CD4-positive, alpha-beta T cell treated with Interleukin-2 at 100 ng/mL for 4 hours (primary cell): ENCODE measurements around the gene LAMB3.

Experiments used
- DNase-seq: peaks from one replicate; pipeline ENCODE4 v3.0.0-alpha.2; 2020; ENCODE audit warnings: low spot score

Gene LAMB3

DNA sequence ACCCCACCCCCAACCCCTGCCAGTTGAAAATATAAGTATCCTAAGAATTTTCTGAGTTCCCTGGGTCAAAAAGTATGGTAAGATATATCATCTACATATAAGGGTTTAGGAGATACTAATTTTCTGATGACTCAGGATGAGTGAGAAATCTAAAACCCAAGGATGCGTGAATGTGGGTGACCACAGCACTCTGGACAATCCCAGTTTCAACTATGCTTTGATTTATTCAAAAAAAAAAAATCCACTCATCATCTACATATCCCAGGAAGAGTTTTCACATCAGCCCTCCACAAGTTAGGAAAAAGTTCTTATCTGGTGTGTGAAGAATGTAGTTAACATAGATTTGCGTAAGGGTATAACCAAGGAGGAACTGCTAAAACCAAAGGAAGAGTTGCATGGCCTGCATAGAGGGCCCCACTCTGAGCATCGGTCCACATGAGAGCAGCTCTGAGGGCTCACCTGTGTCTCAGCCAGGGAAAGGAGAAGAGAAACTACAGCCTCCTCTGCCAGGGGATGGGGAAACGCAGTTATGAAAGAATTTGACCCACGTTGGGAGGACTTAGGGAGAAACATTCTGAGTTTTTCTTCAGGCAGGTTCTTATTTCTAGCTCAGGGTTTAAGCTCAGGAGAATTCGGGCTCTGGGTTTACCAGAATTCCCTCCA lies 18.8 kb downstream of the LAMB3 start:
- DNase-seq = no peak

DNA sequence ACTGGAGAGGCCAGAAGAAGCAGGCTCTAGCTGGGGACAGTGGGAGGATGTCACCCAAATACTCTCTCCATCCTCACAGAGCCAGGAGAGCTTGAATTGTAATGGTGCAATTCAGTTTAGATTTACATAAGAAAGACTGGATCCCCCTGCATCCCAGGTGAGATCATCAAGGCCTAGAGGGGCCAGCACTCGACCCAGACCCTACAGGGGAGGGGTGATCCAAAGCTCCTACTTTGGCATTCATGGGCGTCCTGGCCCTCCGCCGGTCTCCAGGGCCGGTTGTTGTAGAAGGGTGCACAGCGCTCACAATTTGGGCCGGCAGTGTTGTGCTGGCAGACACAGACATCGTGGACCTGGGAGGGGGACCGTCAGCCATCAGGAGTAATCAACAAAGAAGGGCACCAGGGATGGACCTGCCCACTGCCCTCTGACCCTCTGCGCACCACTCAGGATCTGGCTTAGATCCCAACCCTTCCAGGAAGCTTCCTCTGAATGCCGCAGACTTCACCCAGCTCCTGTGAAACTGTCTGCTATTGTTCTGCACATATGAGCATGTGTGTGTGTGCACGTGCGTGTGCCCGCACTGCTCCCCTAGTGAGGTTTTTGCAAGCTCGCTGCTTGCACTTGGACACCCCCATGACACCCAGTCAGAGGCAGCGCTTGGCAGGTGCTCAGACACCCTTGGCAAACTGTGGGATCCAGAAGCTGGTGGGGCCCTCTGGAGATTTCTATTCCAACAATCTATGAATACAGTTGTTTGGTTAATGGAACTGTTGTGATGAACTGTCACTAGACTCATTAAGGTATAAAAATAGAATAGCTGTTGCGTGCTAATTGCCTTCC lies 21.6 kb downstream of the LAMB3 start:
- no peak for DNase-seq

- no peak for DNase-seq
Measured at GRCh38 chr1:209629621-209630382, 22.4 kb downstream of the LAMB3 start.

DNA sequence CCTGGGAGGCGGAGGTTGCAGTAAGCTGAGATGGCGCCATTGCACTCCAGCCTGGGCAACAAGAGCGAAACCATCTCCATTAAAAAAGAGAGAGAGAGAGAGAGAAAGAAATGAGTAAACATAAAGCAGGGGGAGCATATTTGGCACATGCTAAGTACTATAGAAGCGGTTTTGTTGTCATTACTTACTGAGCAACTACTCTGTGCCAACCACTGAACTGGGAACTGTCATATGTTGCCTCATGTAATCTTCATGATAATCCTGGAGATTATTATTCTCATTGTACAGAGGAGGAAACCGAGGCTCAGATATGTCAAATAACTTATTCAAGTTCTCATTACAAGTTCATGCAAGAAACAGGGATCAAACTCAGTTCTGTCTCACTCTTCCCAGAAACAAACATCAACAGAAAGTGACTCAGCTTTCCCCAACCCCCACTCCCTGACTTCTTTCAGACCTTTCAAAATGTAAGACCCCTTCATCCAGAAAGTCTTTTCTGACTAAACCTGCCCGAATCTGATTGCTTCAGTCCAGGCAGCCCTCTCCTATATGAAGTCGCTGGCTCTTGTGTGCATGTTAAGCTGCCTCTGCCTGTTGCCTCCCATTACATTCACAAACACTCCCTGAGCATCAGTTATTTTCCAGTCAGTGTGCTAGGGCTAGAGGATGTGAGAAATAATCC lies 23.5 kb downstream of the LAMB3 start:
- DNase-seq = no peak

GRCh38 chr1:209627732-209628196 lies 24.5 kb downstream of the LAMB3 start:
- peak; percentile 79 for DNase-seq

- DNase-seq = no peak
Measured at GRCh38 chr1:209627027-209627731, 25.0 kb downstream of the LAMB3 start.

- no peak for DNase-seq
Measured at GRCh38 chr1:209626346-209627026, 25.7 kb downstream of the LAMB3 start.

GRCh38 chr1:209625791-209626285 lies 26.4 kb downstream of the LAMB3 start:
- no peak for DNase-seq

DNA sequence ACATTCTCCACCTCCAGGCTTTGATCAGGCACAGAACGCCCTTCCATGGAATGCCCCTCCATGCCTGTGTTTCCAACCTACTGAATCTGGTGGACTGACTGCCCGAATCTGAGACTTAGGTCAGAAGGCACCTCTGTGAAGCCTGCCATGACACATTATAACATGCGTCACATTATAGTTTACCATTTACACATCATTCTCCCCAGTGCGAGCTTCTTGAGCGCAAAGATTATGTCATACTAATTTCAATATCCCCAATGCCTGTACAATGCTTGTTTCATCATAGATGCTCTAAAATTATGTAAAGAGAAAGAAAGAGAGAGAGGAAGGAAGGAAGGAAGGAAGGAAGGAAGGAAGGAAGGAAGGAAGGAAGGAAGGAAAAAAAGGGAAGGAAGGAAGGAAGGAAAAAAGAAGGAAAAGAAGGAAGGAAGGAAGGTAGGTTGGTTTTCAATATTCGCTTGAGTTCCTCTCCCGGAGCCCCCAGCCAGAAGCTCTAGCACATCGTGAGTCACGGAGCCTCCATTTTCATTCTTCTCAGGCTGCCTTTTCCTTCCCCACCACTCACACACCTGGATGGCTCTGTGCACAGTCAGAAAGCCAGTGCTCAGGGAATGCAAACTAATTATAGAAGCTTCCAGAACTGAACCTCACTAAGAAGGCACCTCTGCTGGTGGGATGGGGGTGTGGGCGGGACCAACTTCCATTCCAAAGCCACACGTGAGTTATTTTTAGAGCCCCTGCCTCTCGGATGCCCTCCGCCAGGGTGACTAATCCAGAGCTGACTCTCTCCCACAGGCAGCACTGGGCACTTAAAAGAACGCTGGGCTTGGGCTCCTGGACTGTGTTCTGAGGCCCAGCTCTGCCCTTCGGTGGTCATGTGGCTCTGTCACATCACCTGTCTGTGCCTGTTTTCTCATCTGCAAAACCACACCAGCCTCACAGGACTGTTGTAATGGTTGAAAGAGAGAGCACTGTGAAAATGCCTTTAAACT lies 27.4 kb downstream of the LAMB3 start:
- no peak for DNase-seq

- DNase-seq = no peak
Measured at GRCh38 chr1:209622841-209623829, 29.1 kb downstream of the LAMB3 start.

GRCh38 chr1:209621741-209622655 lies 30.2 kb downstream of the LAMB3 start:
- DNase-seq = no peak

- DNase-seq = no peak
Measured at GRCh38 chr1:209621286-209621685, 30.9 kb downstream of the LAMB3 start.

- no peak for DNase-seq
Measured at GRCh38 chr1:209620487-209620884, 31.7 kb downstream of the LAMB3 start.

DNA sequence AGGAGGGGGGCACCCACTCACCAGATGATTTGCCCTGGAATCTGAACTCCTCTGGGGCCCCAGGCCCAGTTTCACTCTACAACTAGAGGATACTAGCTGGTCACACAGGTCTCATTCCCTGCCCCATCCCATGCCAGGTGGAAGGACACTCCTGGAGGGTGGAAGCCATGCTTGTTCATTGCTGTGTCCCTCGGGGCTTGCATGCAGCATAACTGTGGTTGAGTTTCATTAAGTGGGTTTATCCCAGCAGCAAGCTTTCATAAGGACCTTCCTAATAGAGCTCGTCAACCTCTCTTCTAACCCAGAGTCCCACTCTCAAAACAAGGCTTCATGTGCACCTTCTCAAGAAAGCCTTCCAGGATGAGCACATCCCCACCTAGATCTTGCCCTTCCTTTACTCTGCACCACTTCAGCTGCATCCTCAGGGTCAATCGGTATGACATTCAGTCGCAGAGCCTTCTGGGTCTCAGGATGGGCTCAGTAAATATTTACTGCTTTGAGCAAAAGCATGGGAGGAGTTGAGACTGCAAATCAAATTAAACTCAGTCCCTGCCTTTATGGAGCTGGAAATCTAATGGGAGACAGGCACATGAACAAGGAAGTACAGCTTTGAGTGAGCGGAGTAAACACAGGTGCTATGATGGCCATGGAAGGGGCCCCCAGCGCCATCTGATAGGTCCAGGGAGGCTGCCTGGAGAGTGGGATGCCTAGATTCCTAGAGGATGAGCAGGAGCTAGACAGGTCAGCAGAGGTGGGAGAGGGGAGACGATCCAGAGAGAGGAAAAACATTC lies 32.3 kb downstream of the LAMB3 start:
- DNase-seq = no peak

DNA sequence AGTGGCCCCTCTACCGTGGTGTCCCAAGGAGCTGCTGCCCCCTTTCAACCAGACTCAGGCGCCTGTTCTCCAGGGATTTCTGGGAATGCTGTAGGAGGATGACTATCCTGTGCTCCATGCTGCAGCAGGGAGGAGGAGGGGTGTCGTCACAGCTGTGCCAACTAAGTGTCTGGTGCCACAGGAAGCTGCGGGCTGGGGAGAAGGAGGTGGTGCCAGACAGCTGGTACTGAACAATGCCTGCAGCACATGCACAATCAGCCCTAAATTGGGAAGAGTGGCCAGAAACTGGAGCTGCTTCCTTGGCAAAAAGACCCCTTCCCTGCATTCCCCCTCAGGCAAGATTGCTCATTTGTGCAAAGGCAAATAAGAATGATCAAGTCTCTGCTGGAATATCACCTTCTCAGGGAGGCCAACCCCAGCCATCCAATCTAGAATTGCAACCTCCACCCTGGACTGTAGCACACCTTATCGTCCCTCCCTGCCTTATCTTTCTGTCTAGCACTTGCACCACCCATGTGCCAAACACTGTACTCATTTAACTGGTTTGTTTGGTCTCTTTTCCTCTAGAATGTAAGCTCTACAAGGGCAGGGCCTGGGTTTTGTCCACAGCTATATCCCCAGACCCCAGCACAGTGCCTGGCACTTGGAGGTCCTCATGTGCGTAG lies 33.3 kb downstream of the LAMB3 start:
- no peak for DNase-seq

GRCh38 chr1:209618291-209618690 lies 33.9 kb downstream of the LAMB3 start:
- DNase-seq = no peak
